ENCODE data around the gene TSPAN17. TPM values are rescaled to one million over a fixed set of nuclear protein-coding genes. Genes with fewer than 3 reads are reported as not detected.
A peak's percentile ranks its signal among the peaks of the same experiment; 100 is the strongest.
"Not testable (repeated sequence)": the region's sequence is repeated elsewhere in the genome, so short reads cannot be mapped to it uniquely, and the experiment has no call there.

TSPAN17 gene
- total RNA-seq, 1 donor from 2014 or later = 37.5 TPM

GRCh38 chr5:176694631-176695030, 47.3 kb downstream of the TSPAN17 start:
- H3K4me1 Mint-ChIP-seq (ENCODE audit: low read depth) = peaks cover 44% of the 10 kb centered on the region
- no peaks in the 10 kb centered on the region for H3K36me3 Mint-ChIP-seq (ENCODE audit: insufficient read depth)
- no peak for TF ChIP-seq CTCF (IDR thresholded peaks at IDR 0.05; ENCODE audit: unreplicated experiment)
- peak overlapping the region; percentile 35 for H3K27ac Mint-ChIP-seq
- H3K27me3 Mint-ChIP-seq = peaks cover 43% of the 10 kb centered on the region
- H3K9me3 Mint-ChIP-seq (ENCODE audit: low read depth) = no peaks in the 10 kb centered on the region
- no peak for DNase-seq (ENCODE audit: low spot score, unreplicated experiment)
- H3K4me3 Mint-ChIP-seq (ENCODE audit: low read depth) = no peak overlapping the region

GRCh38 chr5:176695073-176695472, 47.8 kb downstream of the TSPAN17 start:
- Mint-ChIP-seq H3K36me3 (ENCODE audit: insufficient read depth) (no peaks in the 10 kb centered on the region), H3K9me3 (ENCODE audit: low read depth) (no peaks in the 10 kb centered on the region), H3K27ac (peak overlapping the region; percentile 35), H3K4me1 (ENCODE audit: low read depth) (peaks cover 47% of the 10 kb centered on the region), H3K4me3 (ENCODE audit: low read depth) (no peak overlapping the region), H3K27me3 (peaks cover 42% of the 10 kb centered on the region)
- DNase-seq (ENCODE audit: low spot score, unreplicated experiment) = no peak
- TF ChIP-seq CTCF (IDR thresholded peaks at IDR 0.05; ENCODE audit: unreplicated experiment) = no peak

- Mint-ChIP-seq H3K4me3 (ENCODE audit: low read depth) (no peak overlapping the region), H3K36me3 (ENCODE audit: insufficient read depth) (no peaks in the 10 kb centered on the region), H3K4me1 (ENCODE audit: low read depth) (peaks cover 42% of the 10 kb centered on the region), H3K27ac (no peak overlapping the region), H3K27me3 (peaks cover 55% of the 10 kb centered on the region), H3K9me3 (ENCODE audit: low read depth) (no peaks in the 10 kb centered on the region)
- DNase-seq (ENCODE audit: low spot score, unreplicated experiment) = no peak
- TF ChIP-seq CTCF (IDR thresholded peaks at IDR 0.05; ENCODE audit: unreplicated experiment) = no peak
Observed at GRCh38 chr5:176697267-176697933, 50.1 kb downstream of the TSPAN17 start.

- H3K4me3 Mint-ChIP-seq (ENCODE audit: low read depth) = no peak overlapping the region
- no peaks in the 10 kb centered on the region for H3K9me3 Mint-ChIP-seq (ENCODE audit: low read depth)
- peaks cover 39% of the 10 kb centered on the region for H3K4me1 Mint-ChIP-seq (ENCODE audit: low read depth)
- H3K27ac Mint-ChIP-seq = peak overlapping the region; percentile 60
- no peak for DNase-seq (ENCODE audit: low spot score, unreplicated experiment)
- H3K27me3 Mint-ChIP-seq = peaks cover 58% of the 10 kb centered on the region
- H3K36me3 Mint-ChIP-seq (ENCODE audit: insufficient read depth) = no peaks in the 10 kb centered on the region
- TF ChIP-seq CTCF (IDR thresholded peaks at IDR 0.05; ENCODE audit: unreplicated experiment) = no peak
Observed at GRCh38 chr5:176697934-176698538, 50.8 kb downstream of the TSPAN17 start.

- H3K27ac Mint-ChIP-seq; H3K4me3 Mint-ChIP-seq (ENCODE audit: low read depth); H3K36me3 Mint-ChIP-seq (ENCODE audit: insufficient read depth); DNase-seq (ENCODE audit: low spot score, unreplicated experiment); H3K9me3 Mint-ChIP-seq (ENCODE audit: low read depth): not testable (repeated sequence)
- peaks cover 30% of the 10 kb centered on the region for H3K4me1 Mint-ChIP-seq (ENCODE audit: low read depth)
- peaks cover 47% of the 10 kb centered on the region for H3K27me3 Mint-ChIP-seq
Observed at GRCh38 chr5:176699446-176699845, 52.2 kb downstream of the TSPAN17 start.

Data from progenitor cell of endocrine pancreas (in vitro differentiated cells).